ENCODE measurements around the gene COL27A1. TPM values are rescaled to one million over a fixed set of nuclear protein-coding genes. Genes with fewer than 3 reads are reported as not detected.

Gene COL27A1
- total and polyA plus RNA-seq, 2 donors: 12.6 to 24.0 TPM

DNA sequence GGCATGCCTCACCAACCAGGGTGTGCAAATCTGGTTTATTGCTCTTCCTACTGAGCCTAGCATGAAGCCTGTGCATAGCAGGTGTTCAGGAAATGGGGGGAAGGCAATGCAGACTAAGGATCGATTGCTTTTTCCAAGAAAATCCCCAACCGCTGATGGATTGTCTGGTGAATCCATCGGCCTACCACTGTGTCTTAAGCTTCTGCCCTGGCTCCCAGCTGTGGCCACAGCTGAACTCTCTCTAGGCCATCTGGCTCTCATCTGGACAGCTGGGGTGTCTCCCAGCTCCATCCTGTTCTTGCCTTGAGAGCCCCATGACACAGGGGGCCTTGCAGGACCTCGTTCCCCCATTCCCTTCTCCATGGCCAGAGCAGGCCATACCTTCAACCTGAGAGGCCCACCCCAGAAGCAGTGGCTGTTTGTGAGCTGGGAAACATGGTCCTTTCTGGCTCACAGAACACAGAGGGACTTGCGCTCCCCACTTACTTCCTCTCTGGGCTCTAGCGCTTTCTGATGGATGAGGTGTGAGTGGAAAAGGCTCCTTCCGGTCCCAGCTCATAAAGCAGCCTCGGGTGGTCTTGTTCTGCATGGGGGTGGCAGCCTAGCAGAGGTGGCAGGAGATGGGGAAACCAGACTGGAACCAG lies 41.8 kb downstream of the COL27A1 start:
- H3K9me3 ChIP-seq (ENCODE audit: control insufficient read depth in 2 of 2, insufficient read depth in 1 of 2, low read length in 1 of 2): no peaks in the 10 kb centered on the region
- no peak overlapping the region for H3K4me3 ChIP-seq (ENCODE audit: low read length in 2 of 2)
- no peaks in the 10 kb centered on the region for H3K27me3 ChIP-seq (ENCODE audit: control insufficient read depth in 2 of 2, insufficient read depth in 1 of 2, low read length in 1 of 2)
- H3K27ac ChIP-seq (ENCODE audit: low read depth in 1 of 2, low read length in 1 of 2): no peak overlapping the region
- no peaks in the 10 kb centered on the region for H3K4me1 ChIP-seq (ENCODE audit: control insufficient read depth in 2 of 2, insufficient read depth in 2 of 2, low read length in 2 of 2)
- no peaks in the 10 kb centered on the region for H3K36me3 ChIP-seq (ENCODE audit: control insufficient read depth in 2 of 2, insufficient read depth in 2 of 2, low read length in 1 of 2)
- DNase-seq (ENCODE audit: low read depth in 6 of 9, low spot score in 9 of 9): no peak
- WGBS: 78% methylated on average over 8 of the region's 8 CpGs

DNA sequence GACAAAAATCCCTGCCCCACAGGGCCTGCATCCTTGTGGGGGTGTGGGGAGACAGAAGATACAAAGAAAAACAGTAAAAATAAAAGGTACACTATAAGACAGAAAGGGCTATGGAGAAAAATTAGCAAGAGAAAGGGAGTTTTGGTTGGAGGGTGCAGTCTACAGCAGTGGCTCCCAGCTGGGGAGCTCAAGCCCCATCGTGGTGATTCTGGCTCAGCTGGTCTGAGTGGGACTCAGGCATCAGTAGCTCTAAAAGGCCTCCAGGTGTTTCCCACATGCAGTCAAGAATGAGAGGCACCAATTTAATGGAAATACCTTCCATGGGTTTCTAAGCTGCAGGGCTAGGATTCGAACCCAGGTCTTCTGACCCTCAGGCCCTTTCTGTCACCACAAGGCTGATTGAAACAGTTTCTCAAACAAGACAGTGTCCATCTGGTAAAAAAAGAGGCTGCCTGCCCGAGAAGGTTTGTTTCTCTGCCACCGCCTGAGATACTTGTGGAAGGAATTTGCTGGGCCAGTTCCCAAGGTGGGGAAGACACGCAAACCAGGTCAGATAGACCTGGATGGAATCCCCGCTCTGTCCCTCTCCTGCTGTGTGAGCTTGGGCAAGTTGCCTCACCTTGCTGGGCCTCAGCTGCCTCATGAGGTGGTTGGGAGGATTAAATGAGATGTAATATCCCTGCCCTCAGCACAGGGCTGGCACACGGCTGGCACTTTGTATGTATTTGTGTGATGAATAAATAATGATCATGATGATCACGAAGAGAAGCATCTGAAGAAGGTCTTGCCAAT lies 43.1 kb downstream of the COL27A1 start:
- no peaks in the 10 kb centered on the region for H3K9me3 ChIP-seq (ENCODE audit: control insufficient read depth in 2 of 2, insufficient read depth in 1 of 2, low read length in 1 of 2)
- H3K27me3 ChIP-seq (ENCODE audit: control insufficient read depth in 2 of 2, insufficient read depth in 1 of 2, low read length in 1 of 2): no peaks in the 10 kb centered on the region
- no peaks in the 10 kb centered on the region for H3K4me1 ChIP-seq (ENCODE audit: control insufficient read depth in 2 of 2, insufficient read depth in 2 of 2, low read length in 2 of 2)
- no peak for DNase-seq (ENCODE audit: low read depth in 6 of 9, low spot score in 9 of 9)
- H3K36me3 ChIP-seq (ENCODE audit: control insufficient read depth in 2 of 2, insufficient read depth in 2 of 2, low read length in 1 of 2): no peaks in the 10 kb centered on the region
- WGBS: 95% methylated on average over 8 of the region's 8 CpGs
- H3K4me3 ChIP-seq (ENCODE audit: low read length in 2 of 2): no peak overlapping the region
- no peak overlapping the region for H3K27ac ChIP-seq (ENCODE audit: low read depth in 1 of 2, low read length in 1 of 2)

DNA sequence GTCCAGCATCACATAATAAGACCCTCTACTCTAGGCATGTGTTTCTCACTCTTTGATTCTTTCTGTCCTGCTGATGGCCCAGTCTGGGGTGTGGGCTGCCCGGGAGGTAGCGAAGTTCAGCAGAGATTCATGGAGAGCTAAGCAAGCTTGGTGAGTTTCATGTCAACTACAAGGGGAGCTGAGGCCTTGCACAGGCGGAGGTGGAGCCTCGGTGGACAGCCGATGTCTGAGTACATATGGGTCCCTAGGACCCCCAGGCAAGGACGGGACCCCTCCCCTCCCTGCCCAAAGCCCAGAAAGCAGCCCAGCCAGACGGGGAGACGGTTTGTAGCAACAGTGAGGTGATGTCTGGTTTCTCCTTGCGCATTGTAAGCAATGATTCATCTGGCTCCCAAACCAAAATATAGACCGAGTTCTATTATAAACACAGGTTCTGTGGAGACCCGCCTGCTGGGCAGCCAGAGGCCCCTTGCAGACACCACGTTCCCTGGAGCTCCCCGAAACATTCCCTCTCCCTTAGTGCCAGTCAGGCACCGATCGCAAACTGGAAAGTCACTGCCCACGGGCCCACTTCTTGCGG lies 45.5 kb downstream of the COL27A1 start:
- no peak overlapping the region for H3K4me3 ChIP-seq (ENCODE audit: low read length in 2 of 2)
- WGBS: 94% methylated on average over 17 of the region's 17 CpGs

DNA sequence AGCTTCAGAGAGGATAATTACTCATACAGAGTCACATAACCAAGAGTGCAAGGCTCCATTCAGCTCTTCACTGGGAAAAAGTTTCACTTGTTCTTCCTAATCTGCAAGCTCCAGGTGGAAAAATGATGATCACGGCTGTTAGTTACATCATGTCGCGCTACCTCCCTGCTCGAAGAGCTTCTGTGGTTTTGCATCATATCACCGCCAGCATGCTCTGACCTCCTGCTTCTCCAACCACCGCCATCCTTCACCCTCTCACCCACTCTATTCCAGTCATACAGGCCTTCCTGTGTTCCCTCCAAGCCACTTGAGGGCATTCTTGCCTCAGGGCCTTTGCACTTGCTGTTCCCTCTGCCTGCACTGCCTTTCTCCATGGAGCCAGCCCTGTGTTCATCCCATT lies 47.1 kb downstream of the COL27A1 start:
- Histone ChIP-seq H3K9me3 (ENCODE audit: control insufficient read depth in 2 of 2, insufficient read depth in 1 of 2, low read length in 1 of 2) (no peaks in the 10 kb centered on the region), H3K36me3 (ENCODE audit: control insufficient read depth in 2 of 2, insufficient read depth in 2 of 2, low read length in 1 of 2) (no peaks in the 10 kb centered on the region), H3K27me3 (ENCODE audit: control insufficient read depth in 2 of 2, insufficient read depth in 1 of 2, low read length in 1 of 2) (no peaks in the 10 kb centered on the region), H3K4me3 (ENCODE audit: low read length in 2 of 2) (no peak overlapping the region), H3K4me1 (ENCODE audit: control insufficient read depth in 2 of 2, insufficient read depth in 2 of 2, low read length in 2 of 2) (peaks cover 0 to 18% of the 10 kb centered on the region in 2 donors), H3K27ac (ENCODE audit: low read depth in 1 of 2, low read length in 1 of 2) (no peak overlapping the region)
- 96% methylated on average over 6 of the region's 6 CpGs for WGBS
- no peak for DNase-seq (ENCODE audit: low read depth in 6 of 9, low spot score in 9 of 9)

More for the DNA sequence above, 45.5 kb downstream of the COL27A1 start:
- Histone ChIP-seq H3K9me3 (ENCODE audit: control insufficient read depth in 2 of 2, insufficient read depth in 1 of 2, low read length in 1 of 2) (no peaks in the 10 kb centered on the region), H3K4me1 (ENCODE audit: control insufficient read depth in 2 of 2, insufficient read depth in 2 of 2, low read length in 2 of 2) (peaks cover 0 to 9% of the 10 kb centered on the region in 2 donors), H3K27ac (ENCODE audit: low read depth in 1 of 2, low read length in 1 of 2) (no peak overlapping the region), H3K36me3 (ENCODE audit: control insufficient read depth in 2 of 2, insufficient read depth in 2 of 2, low read length in 1 of 2) (no peaks in the 10 kb centered on the region), H3K27me3 (ENCODE audit: control insufficient read depth in 2 of 2, insufficient read depth in 1 of 2, low read length in 1 of 2) (no peaks in the 10 kb centered on the region)
- DNase-seq (ENCODE audit: low read depth in 6 of 9, low spot score in 9 of 9): no peak

DNA sequence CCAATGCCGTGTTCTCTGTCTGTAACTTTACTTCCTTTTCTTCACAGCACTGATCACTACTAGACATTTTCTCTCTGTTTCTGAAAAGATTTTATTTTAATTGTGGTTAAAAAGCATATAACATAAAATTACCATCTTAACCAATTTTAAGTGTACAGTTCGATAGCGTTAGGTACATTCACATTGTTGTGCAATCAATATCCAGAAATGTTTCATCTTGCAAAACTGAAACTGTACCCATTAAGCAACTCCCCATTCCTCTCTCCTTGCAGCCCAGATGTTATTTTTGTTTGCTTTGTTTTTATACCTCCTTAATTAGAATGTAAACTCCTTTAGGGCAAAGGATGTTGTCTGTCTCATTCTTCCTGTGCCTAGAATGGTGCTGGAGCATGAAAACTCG lies 47.5 kb downstream of the COL27A1 start:
- WGBS: 91% methylated on average over 4 of the region's 4 CpGs
- H3K27me3 ChIP-seq (ENCODE audit: control insufficient read depth in 2 of 2, insufficient read depth in 1 of 2, low read length in 1 of 2): no peaks in the 10 kb centered on the region

DNA sequence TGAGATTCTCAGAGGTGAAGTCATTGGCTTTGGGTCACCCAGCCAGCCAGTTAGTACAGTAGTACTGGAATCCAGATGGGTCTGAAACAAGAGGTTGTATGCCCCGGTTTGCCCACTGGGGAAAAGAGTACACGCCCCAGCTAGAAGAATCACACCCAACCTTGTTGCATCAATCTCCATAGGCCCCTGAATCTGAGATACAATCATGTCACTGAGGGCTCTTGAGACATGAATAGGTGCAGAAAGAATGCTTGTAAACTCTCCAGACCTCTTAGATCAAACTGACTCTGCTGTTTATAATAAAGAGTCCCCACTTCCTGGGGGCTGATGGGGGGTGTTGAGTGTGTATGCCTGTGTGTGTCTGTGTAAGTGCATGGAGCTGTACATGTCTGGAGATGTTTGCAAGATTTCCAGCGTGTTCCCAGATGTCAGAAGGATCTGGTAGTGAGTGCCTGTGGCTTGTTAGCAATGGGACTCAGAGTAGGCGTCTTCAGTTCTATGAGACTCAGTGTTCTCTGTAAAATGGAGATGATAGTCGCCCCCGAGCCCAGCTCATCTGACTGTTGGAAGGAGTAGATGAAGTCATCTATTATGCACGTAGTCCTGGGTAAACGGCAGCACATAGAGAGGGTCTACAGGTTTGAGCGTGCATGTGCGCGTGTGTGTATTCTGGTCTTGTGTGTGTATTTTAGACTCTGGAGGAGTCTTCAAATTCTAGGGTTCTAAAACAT lies 48.2 kb downstream of the COL27A1 start:
- Histone ChIP-seq H3K4me1 (ENCODE audit: control insufficient read depth in 2 of 2, insufficient read depth in 2 of 2, low read length in 2 of 2) (peaks cover 0 to 18% of the 10 kb centered on the region in 2 donors), H3K9me3 (ENCODE audit: control insufficient read depth in 2 of 2, insufficient read depth in 1 of 2, low read length in 1 of 2) (no peaks in the 10 kb centered on the region), H3K27me3 (ENCODE audit: control insufficient read depth in 2 of 2, insufficient read depth in 1 of 2, low read length in 1 of 2) (no peaks in the 10 kb centered on the region), H3K36me3 (ENCODE audit: control insufficient read depth in 2 of 2, insufficient read depth in 2 of 2, low read length in 1 of 2) (no peaks in the 10 kb centered on the region), H3K4me3 (ENCODE audit: low read length in 2 of 2) (no peak overlapping the region), H3K27ac (ENCODE audit: low read depth in 1 of 2, low read length in 1 of 2) (no peak overlapping the region)
- WGBS: 94% methylated on average over 11 of the region's 11 CpGs
- DNase-seq (ENCODE audit: low read depth in 6 of 9, low spot score in 9 of 9): no peak

More for the DNA sequence above, 47.5 kb downstream of the COL27A1 start:
- no peaks in the 10 kb centered on the region for H3K9me3 ChIP-seq (ENCODE audit: control insufficient read depth in 2 of 2, insufficient read depth in 1 of 2, low read length in 1 of 2)
- H3K4me3 ChIP-seq (ENCODE audit: low read length in 2 of 2): no peak overlapping the region
- H3K4me1 ChIP-seq (ENCODE audit: control insufficient read depth in 2 of 2, insufficient read depth in 2 of 2, low read length in 2 of 2): peaks cover 0 to 18% of the 10 kb centered on the region in 2 donors
- no peaks in the 10 kb centered on the region for H3K36me3 ChIP-seq (ENCODE audit: control insufficient read depth in 2 of 2, insufficient read depth in 2 of 2, low read length in 1 of 2)
- no peak overlapping the region for H3K27ac ChIP-seq (ENCODE audit: low read depth in 1 of 2, low read length in 1 of 2)
- DNase-seq (ENCODE audit: low read depth in 6 of 9, low spot score in 9 of 9): no peak

DNA sequence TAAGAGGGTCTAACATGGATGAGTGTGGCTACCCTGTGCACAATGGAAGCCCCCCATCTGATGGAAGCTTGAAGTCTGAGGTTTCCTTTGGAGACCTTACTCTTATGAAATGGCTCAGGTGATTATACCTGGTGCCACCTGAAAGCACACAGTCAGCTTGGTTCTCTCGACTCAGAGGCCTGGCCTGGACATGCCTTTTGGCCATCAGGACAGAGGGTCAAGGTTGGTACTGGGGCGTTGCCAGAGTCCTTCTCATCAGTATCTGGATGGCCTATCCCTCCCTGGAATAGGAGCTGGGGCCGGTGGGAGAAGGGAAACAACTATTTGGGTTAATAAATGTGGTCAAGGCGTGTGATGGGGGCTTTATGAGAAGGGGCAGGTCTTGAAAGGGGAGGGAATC lies 48.9 kb downstream of the COL27A1 start:
- peaks cover 0 to 18% of the 10 kb centered on the region in 2 donors for H3K4me1 ChIP-seq (ENCODE audit: control insufficient read depth in 2 of 2, insufficient read depth in 2 of 2, low read length in 2 of 2)
- DNase-seq (ENCODE audit: low read depth in 6 of 9, low spot score in 9 of 9): no peak
- no peaks in the 10 kb centered on the region for H3K9me3 ChIP-seq (ENCODE audit: control insufficient read depth in 2 of 2, insufficient read depth in 1 of 2, low read length in 1 of 2)
- H3K36me3 ChIP-seq (ENCODE audit: control insufficient read depth in 2 of 2, insufficient read depth in 2 of 2, low read length in 1 of 2): no peaks in the 10 kb centered on the region
- H3K27ac ChIP-seq (ENCODE audit: low read depth in 1 of 2, low read length in 1 of 2): peak overlapping the region in 1 of 2 donors; percentile 12
- H3K27me3 ChIP-seq (ENCODE audit: control insufficient read depth in 2 of 2, insufficient read depth in 1 of 2, low read length in 1 of 2): no peaks in the 10 kb centered on the region
- 89% methylated on average over 4 of the region's 4 CpGs for WGBS
- H3K4me3 ChIP-seq (ENCODE audit: low read length in 2 of 2): no peak overlapping the region

DNA sequence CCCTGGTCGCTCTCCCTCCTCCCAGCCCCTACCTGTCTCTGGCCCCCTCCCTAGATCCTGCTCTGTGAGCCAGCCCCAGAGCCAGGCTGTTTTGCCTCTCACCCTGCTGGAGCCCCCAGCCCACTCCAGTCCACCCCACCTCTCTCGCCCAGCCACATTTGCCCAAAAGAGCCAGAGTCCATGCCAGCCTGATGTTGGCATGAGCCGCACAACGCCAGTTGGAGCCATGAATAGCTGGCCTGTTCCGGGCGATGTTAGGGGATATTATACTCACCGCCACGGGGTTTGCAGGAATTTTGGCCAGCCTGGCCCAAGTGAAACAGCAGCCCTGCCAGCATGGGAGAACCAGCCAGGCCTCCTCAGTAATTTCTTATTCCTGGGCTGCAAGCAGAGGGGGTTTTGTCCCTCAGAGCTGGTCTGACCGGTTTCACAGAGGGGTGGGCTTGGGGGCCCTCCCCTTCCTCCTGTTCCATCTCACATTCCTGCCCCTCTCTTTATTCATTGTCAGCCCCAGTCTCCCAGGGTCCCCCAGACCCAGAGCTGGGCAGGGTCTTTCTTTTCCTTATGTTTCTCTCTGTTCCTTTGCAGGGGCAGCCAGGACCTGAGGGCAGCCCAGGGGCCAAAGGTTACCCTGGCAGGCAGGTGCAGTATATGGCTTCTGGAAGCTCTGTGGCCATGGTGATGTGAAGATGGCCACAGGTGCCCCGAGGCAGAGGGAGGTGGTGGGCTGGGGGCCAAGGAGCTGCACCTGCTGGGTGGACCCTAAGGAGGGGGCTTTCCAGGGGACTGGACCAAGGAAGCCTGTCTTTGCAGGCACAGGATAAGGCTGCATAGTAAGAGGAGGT lies 50.1 kb downstream of the COL27A1 start:
- no peaks in the 10 kb centered on the region for H3K27me3 ChIP-seq (ENCODE audit: control insufficient read depth in 2 of 2, insufficient read depth in 1 of 2, low read length in 1 of 2)
- no peaks in the 10 kb centered on the region for H3K36me3 ChIP-seq (ENCODE audit: control insufficient read depth in 2 of 2, insufficient read depth in 2 of 2, low read length in 1 of 2)
- peaks cover 0 to 18% of the 10 kb centered on the region in 2 donors for H3K4me1 ChIP-seq (ENCODE audit: control insufficient read depth in 2 of 2, insufficient read depth in 2 of 2, low read length in 2 of 2)
- 92% methylated on average over 10 of the region's 10 CpGs for WGBS
- no peak for DNase-seq (ENCODE audit: low read depth in 6 of 9, low spot score in 9 of 9)
- H3K9me3 ChIP-seq (ENCODE audit: control insufficient read depth in 2 of 2, insufficient read depth in 1 of 2, low read length in 1 of 2): no peaks in the 10 kb centered on the region
- peak overlapping the region in 1 of 2 donors; percentile 51 for H3K27ac ChIP-seq (ENCODE audit: low read depth in 1 of 2, low read length in 1 of 2)
- H3K4me3 ChIP-seq (ENCODE audit: low read length in 2 of 2): no peak overlapping the region
